H1 (cell line): ENCODE results near the gene MOB3B. TPM values are rescaled to one million over a fixed set of nuclear protein-coding genes. Genes with fewer than 3 reads are reported as not detected.

Experiments
- CTCF ChIA-PET: fragments of 300-600 bp; sonication (Branson Sonifier 250); formaldehyde crosslinking; loops from one replicate; lab custom pipeline; 2021; ENCODE audit not compliant: partially characterized antibody; lab: Charles Lee
- POLR2A ChIA-PET: fragments of 300-600 bp; sonication (Branson Sonifier 250); formaldehyde crosslinking; loops from one replicate; lab custom pipeline; 2021; ENCODE audit warnings: inconsistent platforms; ENCODE audit not compliant: partially characterized antibody; lab: Charles Lee
- DNase-seq, 2 experiments: peaks; one replicate each; pipeline versions ENCODE4 v3.0.0 to v3.0.0-alpha.2; 2010 to 2022; ENCODE audit warnings: low spot score in 2 of 2, low read depth in 1 of 2, mixed read lengths in 1 of 2
- FAIRE-seq: peaks from 2 replicates; lab custom pipeline; 2011; peaks lifted over from hg19 to GRCh38; lab: Jason Lieb, UNC
- H2AFZ ChIP-seq: 2 replicates; pipeline ENCODE4 v1.8.1; 2012; ENCODE audit warnings: low read length, inconsistent platforms
- H2AK5ac ChIP-seq: 2 replicates; pipeline ENCODE4 v1.6.1; 2013; ENCODE audit warnings: low read depth, low read length
- H2BK120ac ChIP-seq: replicated peaks from 2 replicates; pipeline ENCODE3; 2013; ENCODE audit warnings: low read depth, low read length, inconsistent platforms
- H2BK12ac ChIP-seq: 2 replicates; pipeline ENCODE4 v1.6.1; 2013; ENCODE audit warnings: low read depth, low read length
- H2BK15ac ChIP-seq: 2 replicates; pipeline ENCODE4 v1.6.1; 2013; ENCODE audit warnings: low read length
- H2BK20ac ChIP-seq: 2 replicates; pipeline ENCODE4 v1.6.1; 2013; ENCODE audit warnings: low read length
- H2BK5ac ChIP-seq: 2 replicates; pipeline ENCODE4 v1.6.1; 2013; ENCODE audit warnings: low read depth, low read length
- H3K14ac ChIP-seq: 2 replicates; pipeline ENCODE4 v1.6.1; 2013; ENCODE audit warnings: inconsistent platforms; ENCODE audit not compliant: insufficient read length
- H3K18ac ChIP-seq: 2 replicates; pipeline ENCODE4 v1.6.1; 2013; ENCODE audit warnings: low read length; ENCODE audit errors: extremely low read depth
- H3K23ac ChIP-seq: 2 replicates; pipeline ENCODE4 v1.6.1; 2013; ENCODE audit warnings: inconsistent platforms; ENCODE audit not compliant: insufficient read length
- H3K23me2 ChIP-seq: 2 replicates; pipeline ENCODE4 v1.6.1; 2013; ENCODE audit warnings: low read depth, low read length
- H3K27ac ChIP-seq: 2 replicates; pipeline ENCODE4 v1.6.1; 2011; ENCODE audit warnings: low read depth, low read length, inconsistent platforms
- H3K27me3 ChIP-seq, 4 experiments: replicated peaks in 1 of 4; 1 replicate in 1 of 4; 2 replicates in 3 of 4; pipeline versions ENCODE4 v1.6.1 to v1.8.1; 2011 to 2013; ENCODE audit warnings: low read length in 3 of 4, mild to moderate bottlenecking in 3 of 4, inconsistent platforms in 2 of 4, mixed read lengths in 2 of 4, moderate library complexity in 1 of 4; ENCODE audit not compliant: control insufficient read depth in 3 of 4, insufficient read depth in 3 of 4; ENCODE audit errors: extremely low read depth in 1 of 4
- H3K36me3 ChIP-seq, 4 experiments: 2 replicates each; pipeline versions ENCODE4 v1.6.1 to v1.8.1; 2011 to 2013; ENCODE audit warnings: mild to moderate bottlenecking in 4 of 4, low read length in 3 of 4, moderate library complexity in 2 of 4, control low read depth in 1 of 4, inconsistent platforms in 1 of 4; ENCODE audit not compliant: insufficient read depth in 4 of 4, control insufficient read depth in 2 of 4
- H3K4ac ChIP-seq: replicated peaks from 2 replicates; pipeline ENCODE3; 2013; ENCODE audit warnings: low read length, low read depth, mixed read lengths, inconsistent platforms; ENCODE audit not compliant: insufficient read length
- H3K4me1 ChIP-seq, 4 experiments: replicated peaks in 1 of 4; 1 replicate in 1 of 4; 2 replicates in 3 of 4; pipeline versions ENCODE4 v1.6.1 to v1.8.1; 2011 to 2013; ENCODE audit warnings: low read length in 3 of 4, inconsistent platforms in 2 of 4, mixed read lengths in 1 of 4; ENCODE audit not compliant: insufficient read depth in 4 of 4, control insufficient read depth in 3 of 4
- H3K4me2 ChIP-seq, 2 experiments: 2 replicates each; pipeline versions ENCODE4 v1.6.1 to v1.8.1; 2011 to 2013; ENCODE audit warnings: low read depth in 2 of 2, low read length in 2 of 2, control low read depth in 1 of 2, inconsistent platforms in 1 of 2, mild to moderate bottlenecking in 1 of 2; ENCODE audit not compliant: insufficient read depth in 1 of 2
- H3K4me3 ChIP-seq, 4 experiments: fragments of 200-600, 300-600 bp in 1 of 4; sonication (generic), shearing (Covaris generic), sonication (Bioruptor Twin) in 1 of 4; 2 replicates each; pipeline versions ENCODE4 v1.5.1 to v1.8.1; 2011 to 2016; ENCODE audit warnings: low read length in 4 of 4, low read depth in 3 of 4, control low read depth in 2 of 4, inconsistent platforms in 2 of 4, mild to moderate bottlenecking in 2 of 4, mixed read lengths in 1 of 4, moderate library complexity in 1 of 4; ENCODE audit not compliant: insufficient read depth in 2 of 4; ENCODE audit errors: extremely low read depth in 1 of 4
- H3K56ac ChIP-seq: replicated peaks from 2 replicates; pipeline ENCODE3; 2013; ENCODE audit warnings: low read depth, mild to moderate bottlenecking, mixed read lengths, low read length, inconsistent platforms; ENCODE audit not compliant: insufficient read length
- H3K79me1 ChIP-seq: 2 replicates; pipeline ENCODE4 v1.6.1; 2013; ENCODE audit warnings: low read depth, low read length, control low read depth
- H3K79me2 ChIP-seq, 2 experiments: 2 replicates each; pipeline versions ENCODE4 v1.6.1 to v1.8.1; 2012 to 2013; ENCODE audit warnings: low read length in 2 of 2, mild to moderate bottlenecking in 2 of 2, inconsistent platforms in 1 of 2; ENCODE audit not compliant: insufficient read depth in 2 of 2, control insufficient read depth in 1 of 2
- H3K9ac ChIP-seq, 4 experiments: replicated peaks in 1 of 4; 1 replicate in 1 of 4; 2 replicates in 3 of 4; pipeline versions ENCODE4 v1.6.1 to v1.8.1; 2011 to 2013; ENCODE audit warnings: low read depth in 3 of 4, low read length in 3 of 4, control low read depth in 2 of 4, mild to moderate bottlenecking in 2 of 4, moderate library complexity in 2 of 4, inconsistent platforms in 1 of 4; ENCODE audit errors: extremely low read depth in 1 of 4
- H3K9me3 ChIP-seq, 2 experiments: 2 replicates each; pipeline versions ENCODE4 v1.6.1 to v1.8.1; 2012 to 2013; ENCODE audit warnings: mild to moderate bottlenecking in 2 of 2, moderate library complexity in 2 of 2, control low read depth in 1 of 2, inconsistent platforms in 1 of 2, low read depth in 1 of 2, low read length in 1 of 2, mixed read lengths in 1 of 2; ENCODE audit not compliant: insufficient read depth in 2 of 2
- H4K20me1 ChIP-seq, 2 experiments: replicated peaks in 1 of 2; 2 replicates each; pipeline versions ENCODE3 to v1.8.1; 2011 to 2013; ENCODE audit warnings: inconsistent platforms in 2 of 2, low read length in 2 of 2, mild to moderate bottlenecking in 1 of 2; ENCODE audit not compliant: insufficient read depth in 2 of 2, control insufficient read depth in 1 of 2
- H4K5ac ChIP-seq: 2 replicates; pipeline ENCODE4 v1.6.1; 2013; ENCODE audit warnings: low read length, low read depth, mixed read lengths, inconsistent platforms; ENCODE audit not compliant: insufficient read length
- H4K8ac ChIP-seq: 2 replicates; pipeline ENCODE4 v1.8.0; 2013; ENCODE audit warnings: mild to moderate bottlenecking, moderate library complexity, low read length, inconsistent platforms; ENCODE audit not compliant: insufficient read depth; ENCODE audit errors: extremely low read depth
- H4K91ac ChIP-seq: replicated peaks from 2 replicates; pipeline ENCODE3; 2013; ENCODE audit warnings: low read length, mixed read lengths, inconsistent platforms; ENCODE audit not compliant: insufficient read length
- HDAC6 ChIP-seq: IDR thresholded peaks from one replicate; pipeline ENCODE4 v1.7.1; 2012; ENCODE audit warnings: low read depth, mild to moderate bottlenecking, inconsistent platforms, low read length, moderate library complexity
- SP4 ChIP-seq: IDR thresholded peaks from 2 replicates; pipeline ENCODE4 v1.6.1; 2012; ENCODE audit warnings: low read length, inconsistent platforms
- WGBS, 2 experiments: shearing (Covaris generic) in 1 of 2; methylation state at CpG; one replicate each; pipeline versions ENCODE4 v1.1.6 to v1.1.7; 2013 to 2015; ENCODE audit warnings: low lambda C conversion rate in 2 of 2, mixed read lengths in 2 of 2, inconsistent platforms in 1 of 2, low coverage in 1 of 2, missing lambda C conversion rate in 1 of 2; ENCODE audit not compliant: insufficient replicate concordance in 2 of 2, insufficient coverage in 1 of 2, insufficient read length in 1 of 2; ENCODE audit errors: extremely low coverage in 1 of 2, missing lambda C conversion rate in 1 of 2; 5-methylcytosine and 5-hydroxymethylcytosine counted together
- polyA plus RNA-seq, 7 experiments: library from polyadenylated mRNA; depleted of rRNA in 3 of 7; stranded (reverse) in 5 of 7; unstranded in 2 of 7; fragments of >200 nt in 5 of 7; fragments of 200-250 nt in 2 of 7; gene quantifications; 1 replicate in 5 of 7; 2 replicates in 1 of 7; 4 replicates in 1 of 7; pipeline versions ENCODE4 v1.2.1 to v1.2.3, GENCODE V29; 2011 to 2013; ENCODE audit warnings: missing spikeins in 2 of 7, mixed read lengths in 2 of 7
- total RNA-seq: library from RNA; stranded (reverse); fragmentation: NEBNext Ultra II Directional; extraction: Animal tissue kit (Norgen Biotek cat#: 25700); gene quantifications from 2 replicates; pipeline ENCODE4 v1.2.1, GENCODE V29; 2021

Gene MOB3B
- total and polyA plus RNA-seq, 2 of the 8 experiments (the other 6 are each of a cell fraction or from before 2014, with no cell fraction given): 12.7 to 16.1 TPM

DNA sequence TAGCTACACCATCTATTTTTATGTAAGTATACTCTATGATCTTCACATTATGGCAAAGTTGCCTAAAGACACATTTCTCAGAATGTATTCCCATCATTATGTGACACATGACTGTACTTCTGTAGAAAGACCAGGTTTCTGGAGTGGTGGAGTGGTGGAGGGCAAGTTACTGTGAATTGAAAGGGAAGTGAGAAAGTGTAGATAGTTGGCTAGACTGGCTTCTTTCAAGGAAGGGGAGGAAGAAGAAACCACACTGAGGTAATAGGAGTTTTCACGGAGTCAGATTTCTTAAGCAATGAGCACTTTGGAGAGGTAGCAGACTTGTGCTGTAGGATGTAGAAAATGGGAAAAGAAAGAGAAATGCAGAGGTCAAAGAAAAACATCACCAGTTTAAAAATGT lies 181.7 kb downstream of the MOB3B start:
- H4K8ac ChIP-seq: no peak overlapping the region
- H3K9me3 ChIP-seq: peaks cover 0 to under 1% of the 10 kb centered on the region in 2 experiments; a peak in 1 of 4 replicates
- no peak overlapping the region for H2BK15ac ChIP-seq
- H2BK20ac ChIP-seq: no peak overlapping the region
- no peak overlapping the region for H2AK5ac ChIP-seq
- no peak overlapping the region for H2BK120ac ChIP-seq
- CTCF ChIA-PET: interaction anchor here (1.6 kb wide), 1 partner anchor 9 kb away, joined by 5 read pairs; no protein-coding TSS in a partner anchor
- H3K4me2 ChIP-seq: no peak overlapping the region
- no peak for TF ChIP-seq SP4
- no peak for TF ChIP-seq HDAC6
- peaks cover 0 to 7% (median under 1%) of the 10 kb centered on the region in 4 experiments; a peak in 3 of 7 replicates for H3K4me1 ChIP-seq
- no peak overlapping the region for H3K9ac ChIP-seq
- H4K91ac ChIP-seq: no peak overlapping the region
- DNase-seq: no peak
- no peak overlapping the region for H3K14ac ChIP-seq
- WGBS, 2 experiments: 91% methylated on average over 1 of the region's 1 CpG; no CpG with 5 or more reads in 1 of the 2 experiments
- no peak overlapping the region for H2BK5ac ChIP-seq
- no peak overlapping the region for H3K18ac ChIP-seq
- no peak for FAIRE-seq
- H3K79me1 ChIP-seq: no peaks in the 10 kb centered on the region
- no peak overlapping the region for H3K4ac ChIP-seq
- no peaks in the 10 kb centered on the region for H3K79me2 ChIP-seq
- H4K20me1 ChIP-seq: no peaks in the 10 kb centered on the region
- H2AFZ ChIP-seq: no peak overlapping the region
- H3K27ac ChIP-seq: no peak overlapping the region
- H4K5ac ChIP-seq: no peak overlapping the region
- H3K23me2 ChIP-seq: no peaks in the 10 kb centered on the region
- no peak overlapping the region for H2BK12ac ChIP-seq
- peaks cover 0 to 2% (median 0%) of the 10 kb centered on the region in 4 experiments; a peak in 1 of 8 replicates for H3K36me3 ChIP-seq
- H3K4me3 ChIP-seq: no peak overlapping the region
- H3K23ac ChIP-seq: no peak overlapping the region
- POLR2A ChIA-PET: no interaction called here
- no peaks in the 10 kb centered on the region for H3K27me3 ChIP-seq
- H3K56ac ChIP-seq: no peak overlapping the region
